ENCODE data around the gene AP1G1. TPM values are rescaled to one million over a fixed set of nuclear protein-coding genes. Genes with fewer than 3 reads are reported as not detected.

Gene AP1G1
- total and polyA plus RNA-seq, 2 of the 8 experiments (the other 6 are each of a cell fraction or from before 2014, with no cell fraction given), result 43.9 to 68.4 TPM

DNA sequence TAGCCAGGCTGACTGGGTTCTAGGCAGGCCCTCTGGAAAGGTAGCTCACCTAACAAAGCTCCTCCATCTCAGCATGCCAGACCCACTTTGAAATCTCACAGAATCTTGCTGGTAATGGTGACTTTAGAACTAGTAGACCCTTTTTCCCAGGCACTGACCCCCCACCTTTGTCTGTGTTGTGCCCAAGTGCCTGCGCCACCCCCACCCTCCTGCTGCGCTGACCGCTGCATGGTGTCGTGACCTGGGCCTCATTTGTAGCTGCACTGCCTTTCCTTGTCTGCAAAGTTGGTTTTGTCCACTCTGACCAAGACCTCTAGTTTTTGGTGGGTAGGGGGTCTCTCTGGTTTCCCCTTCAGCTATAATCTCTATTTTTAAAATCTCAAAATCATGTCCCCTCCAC lies 43.9 kb upstream of the AP1G1 start:
- Histone ChIP-seq H3K4me1 (replicated peaks in 1 of 4; ENCODE audit: control insufficient read depth in 3 of 4, insufficient read depth in 4 of 4, low read length in 3 of 4) (no peaks in the 10 kb centered on the region), H3K4me2 (ENCODE audit: insufficient read depth in 1 of 2, low read depth in 2 of 2, low read length in 2 of 2) (no peak overlapping the region), H2BK5ac (ENCODE audit: low read depth, low read length) (no peak overlapping the region), H3K18ac (ENCODE audit: extremely low read depth, low read length) (no peak overlapping the region), H4K91ac (replicated peaks; ENCODE audit: insufficient read length, low read length) (no peak overlapping the region), H2AK5ac (ENCODE audit: low read depth, low read length) (no peak overlapping the region), H3K27me3 (replicated peaks in 1 of 4; ENCODE audit: control insufficient read depth in 3 of 4, extremely low read depth in 1 of 4, insufficient read depth in 3 of 4, low read length in 3 of 4) (no peaks in the 10 kb centered on the region), H4K20me1 (replicated peaks in 1 of 2; ENCODE audit: control insufficient read depth in 1 of 2, insufficient read depth in 2 of 2, low read length in 2 of 2) (peaks cover 0 to 19% of the 10 kb centered on the region in 2 experiments), H2AFZ (ENCODE audit: low read length) (no peak overlapping the region), H3K9ac (replicated peaks in 1 of 4; ENCODE audit: extremely low read depth in 1 of 4, low read depth in 3 of 4, low read length in 3 of 4) (no peak overlapping the region), H3K23me2 (ENCODE audit: low read depth, low read length) (no peaks in the 10 kb centered on the region), H3K23ac (ENCODE audit: insufficient read length) (no peak overlapping the region), H3K36me3 (ENCODE audit: control insufficient read depth in 2 of 4, insufficient read depth in 4 of 4, low read length in 3 of 4) (peaks cover 11 to 32% (median 22%) of the 10 kb centered on the region in 4 experiments; a peak in 7 of 8 replicates), H3K56ac (replicated peaks; ENCODE audit: insufficient read length, low read depth, low read length) (no peak overlapping the region), H2BK120ac (replicated peaks; ENCODE audit: low read depth, low read length) (no peak overlapping the region), H3K4ac (replicated peaks; ENCODE audit: insufficient read length, low read depth, low read length) (no peak overlapping the region), H2BK12ac (ENCODE audit: low read depth, low read length) (no peak overlapping the region), H4K5ac (ENCODE audit: insufficient read length, low read depth, low read length) (no peak overlapping the region), H4K8ac (ENCODE audit: extremely low read depth, insufficient read depth, low read length) (no peak overlapping the region), H2BK20ac (ENCODE audit: low read length) (no peak overlapping the region), H3K79me1 (ENCODE audit: low read depth, low read length) (no peaks in the 10 kb centered on the region; the same call in 1 of the 2 replicates), H3K4me3 (ENCODE audit: extremely low read depth in 1 of 4, insufficient read depth in 2 of 4, low read depth in 3 of 4, low read length in 4 of 4) (no peak overlapping the region), H3K9me3 (ENCODE audit: insufficient read depth in 2 of 2, low read depth in 1 of 2, low read length in 1 of 2) (no peaks in the 10 kb centered on the region), H3K14ac (ENCODE audit: insufficient read length) (no peak overlapping the region), H3K27ac (ENCODE audit: low read depth, low read length) (no peak overlapping the region), H3K79me2 (ENCODE audit: control insufficient read depth in 1 of 2, insufficient read depth in 2 of 2, low read length in 2 of 2) (peaks cover 0 to 5% of the 10 kb centered on the region in 2 experiments; a peak in 2 of 4 replicates), H2BK15ac (ENCODE audit: low read length) (no peak overlapping the region)
- DNase-seq (ENCODE audit: low read depth in 1 of 2, low spot score in 2 of 2) (no peak), FAIRE-seq (no peak)
- 91% methylated on average over 4 of the region's 4 CpGs; no CpG with 5 or more reads in 1 of the 2 experiments for WGBS, 2 experiments (ENCODE audit: extremely low coverage in 1 of 2, insufficient coverage in 1 of 2, insufficient read length in 1 of 2, insufficient replicate concordance in 2 of 2, low coverage in 1 of 2, low lambda C conversion rate in 2 of 2, missing lambda C conversion rate in 1 of 2)
- POLR2A ChIA-PET (ENCODE audit: partially characterized antibody), result interaction anchor here (0.5 to 2.2 kb wide), 4 partner anchors 11 to 44 kb away, joined by 3 to 7 read pairs (median 4); partner anchors contain the start of gene AP1G1
- CTCF ChIA-PET (ENCODE audit: partially characterized antibody), result interaction anchor here (1.3 to 5.9 kb wide), 2 partner anchors 30 to 109 kb away, joined by 3 to 32 read pairs; no protein-coding TSS in a partner anchor
- 0 out of 2 replicates have a peak, but pooled peaks have one; percentile 18 for TF ChIP-seq POLR2AphosphoS5 (IDR thresholded peaks at IDR 0.05; ENCODE audit: low read depth, low read length)
- no peak for TF ChIP-seq YY1 (IDR thresholded peaks at IDR 0.05; ENCODE audit: low read depth, low read length)
